H1 (cell line): ENCODE results near the gene DUSP21. TPM values are rescaled to one million over a fixed set of nuclear protein-coding genes. Genes with fewer than 3 reads are reported as not detected.

Source experiments
- CTCF ChIA-PET: fragments of 300-600 bp; sonication (Branson Sonifier 250); formaldehyde crosslinking; loops from one replicate; lab custom pipeline; 2021; ENCODE audit not compliant: partially characterized antibody; lab: Charles Lee
- POLR2A ChIA-PET: fragments of 300-600 bp; sonication (Branson Sonifier 250); formaldehyde crosslinking; loops from one replicate; lab custom pipeline; 2021; ENCODE audit warnings: inconsistent platforms; ENCODE audit not compliant: partially characterized antibody; lab: Charles Lee
- DNase-seq, 2 experiments: peaks; one replicate each; pipeline versions ENCODE4 v3.0.0 to v3.0.0-alpha.2; 2010 to 2022; ENCODE audit warnings: low spot score in 2 of 2, low read depth in 1 of 2, mixed read lengths in 1 of 2
- FAIRE-seq: peaks from 2 replicates; lab custom pipeline; 2011; peaks lifted over from hg19 to GRCh38; lab: Jason Lieb, UNC
- H2AFZ ChIP-seq: 2 replicates; pipeline ENCODE4 v1.8.1; 2012; ENCODE audit warnings: low read length, inconsistent platforms
- H2AK5ac ChIP-seq: 2 replicates; pipeline ENCODE4 v1.6.1; 2013; ENCODE audit warnings: low read depth, low read length
- H2BK120ac ChIP-seq: replicated peaks from 2 replicates; pipeline ENCODE3; 2013; ENCODE audit warnings: low read depth, low read length, inconsistent platforms
- H2BK12ac ChIP-seq: 2 replicates; pipeline ENCODE4 v1.6.1; 2013; ENCODE audit warnings: low read depth, low read length
- H2BK15ac ChIP-seq: 2 replicates; pipeline ENCODE4 v1.6.1; 2013; ENCODE audit warnings: low read length
- H2BK20ac ChIP-seq: 2 replicates; pipeline ENCODE4 v1.6.1; 2013; ENCODE audit warnings: low read length
- H2BK5ac ChIP-seq: 2 replicates; pipeline ENCODE4 v1.6.1; 2013; ENCODE audit warnings: low read depth, low read length
- H3K14ac ChIP-seq: 2 replicates; pipeline ENCODE4 v1.6.1; 2013; ENCODE audit warnings: inconsistent platforms; ENCODE audit not compliant: insufficient read length
- H3K18ac ChIP-seq: 2 replicates; pipeline ENCODE4 v1.6.1; 2013; ENCODE audit warnings: low read length; ENCODE audit errors: extremely low read depth
- H3K23ac ChIP-seq: 2 replicates; pipeline ENCODE4 v1.6.1; 2013; ENCODE audit warnings: inconsistent platforms; ENCODE audit not compliant: insufficient read length
- H3K23me2 ChIP-seq: 2 replicates; pipeline ENCODE4 v1.6.1; 2013; ENCODE audit warnings: low read depth, low read length
- H3K27ac ChIP-seq: 2 replicates; pipeline ENCODE4 v1.6.1; 2011; ENCODE audit warnings: low read depth, low read length, inconsistent platforms
- H3K27me3 ChIP-seq, 4 experiments: replicated peaks in 1 of 4; 1 replicate in 1 of 4; 2 replicates in 3 of 4; pipeline versions ENCODE4 v1.6.1 to v1.8.1; 2011 to 2013; ENCODE audit warnings: low read length in 3 of 4, mild to moderate bottlenecking in 3 of 4, inconsistent platforms in 2 of 4, mixed read lengths in 2 of 4, moderate library complexity in 1 of 4; ENCODE audit not compliant: control insufficient read depth in 3 of 4, insufficient read depth in 3 of 4; ENCODE audit errors: extremely low read depth in 1 of 4
- H3K36me3 ChIP-seq, 4 experiments: 2 replicates each; pipeline versions ENCODE4 v1.6.1 to v1.8.1; 2011 to 2013; ENCODE audit warnings: mild to moderate bottlenecking in 4 of 4, low read length in 3 of 4, moderate library complexity in 2 of 4, control low read depth in 1 of 4, inconsistent platforms in 1 of 4; ENCODE audit not compliant: insufficient read depth in 4 of 4, control insufficient read depth in 2 of 4
- H3K4ac ChIP-seq: replicated peaks from 2 replicates; pipeline ENCODE3; 2013; ENCODE audit warnings: low read length, low read depth, mixed read lengths, inconsistent platforms; ENCODE audit not compliant: insufficient read length
- H3K4me1 ChIP-seq, 4 experiments: replicated peaks in 1 of 4; 1 replicate in 1 of 4; 2 replicates in 3 of 4; pipeline versions ENCODE4 v1.6.1 to v1.8.1; 2011 to 2013; ENCODE audit warnings: low read length in 3 of 4, inconsistent platforms in 2 of 4, mixed read lengths in 1 of 4; ENCODE audit not compliant: insufficient read depth in 4 of 4, control insufficient read depth in 3 of 4
- H3K4me2 ChIP-seq, 2 experiments: 2 replicates each; pipeline versions ENCODE4 v1.6.1 to v1.8.1; 2011 to 2013; ENCODE audit warnings: low read depth in 2 of 2, low read length in 2 of 2, control low read depth in 1 of 2, inconsistent platforms in 1 of 2, mild to moderate bottlenecking in 1 of 2; ENCODE audit not compliant: insufficient read depth in 1 of 2
- H3K4me3 ChIP-seq, 4 experiments: fragments of 200-600, 300-600 bp in 1 of 4; sonication (generic), shearing (Covaris generic), sonication (Bioruptor Twin) in 1 of 4; 2 replicates each; pipeline versions ENCODE4 v1.5.1 to v1.8.1; 2011 to 2016; ENCODE audit warnings: low read length in 4 of 4, low read depth in 3 of 4, control low read depth in 2 of 4, inconsistent platforms in 2 of 4, mild to moderate bottlenecking in 2 of 4, mixed read lengths in 1 of 4, moderate library complexity in 1 of 4; ENCODE audit not compliant: insufficient read depth in 2 of 4; ENCODE audit errors: extremely low read depth in 1 of 4
- H3K56ac ChIP-seq: replicated peaks from 2 replicates; pipeline ENCODE3; 2013; ENCODE audit warnings: low read depth, mild to moderate bottlenecking, mixed read lengths, low read length, inconsistent platforms; ENCODE audit not compliant: insufficient read length
- H3K79me1 ChIP-seq: 2 replicates; pipeline ENCODE4 v1.6.1; 2013; ENCODE audit warnings: low read depth, low read length, control low read depth
- H3K79me2 ChIP-seq, 2 experiments: 2 replicates each; pipeline versions ENCODE4 v1.6.1 to v1.8.1; 2012 to 2013; ENCODE audit warnings: low read length in 2 of 2, mild to moderate bottlenecking in 2 of 2, inconsistent platforms in 1 of 2; ENCODE audit not compliant: insufficient read depth in 2 of 2, control insufficient read depth in 1 of 2
- H3K9ac ChIP-seq, 4 experiments: replicated peaks in 1 of 4; 1 replicate in 1 of 4; 2 replicates in 3 of 4; pipeline versions ENCODE4 v1.6.1 to v1.8.1; 2011 to 2013; ENCODE audit warnings: low read depth in 3 of 4, low read length in 3 of 4, control low read depth in 2 of 4, mild to moderate bottlenecking in 2 of 4, moderate library complexity in 2 of 4, inconsistent platforms in 1 of 4; ENCODE audit errors: extremely low read depth in 1 of 4
- H3K9me3 ChIP-seq, 2 experiments: 2 replicates each; pipeline versions ENCODE4 v1.6.1 to v1.8.1; 2012 to 2013; ENCODE audit warnings: mild to moderate bottlenecking in 2 of 2, moderate library complexity in 2 of 2, control low read depth in 1 of 2, inconsistent platforms in 1 of 2, low read depth in 1 of 2, low read length in 1 of 2, mixed read lengths in 1 of 2; ENCODE audit not compliant: insufficient read depth in 2 of 2
- H4K20me1 ChIP-seq, 2 experiments: replicated peaks in 1 of 2; 2 replicates each; pipeline versions ENCODE3 to v1.8.1; 2011 to 2013; ENCODE audit warnings: inconsistent platforms in 2 of 2, low read length in 2 of 2, mild to moderate bottlenecking in 1 of 2; ENCODE audit not compliant: insufficient read depth in 2 of 2, control insufficient read depth in 1 of 2
- H4K5ac ChIP-seq: 2 replicates; pipeline ENCODE4 v1.6.1; 2013; ENCODE audit warnings: low read length, low read depth, mixed read lengths, inconsistent platforms; ENCODE audit not compliant: insufficient read length
- H4K8ac ChIP-seq: 2 replicates; pipeline ENCODE4 v1.8.0; 2013; ENCODE audit warnings: mild to moderate bottlenecking, moderate library complexity, low read length, inconsistent platforms; ENCODE audit not compliant: insufficient read depth; ENCODE audit errors: extremely low read depth
- H4K91ac ChIP-seq: replicated peaks from 2 replicates; pipeline ENCODE3; 2013; ENCODE audit warnings: low read length, mixed read lengths, inconsistent platforms; ENCODE audit not compliant: insufficient read length
- BCL11A ChIP-seq, 2 experiments: IDR thresholded peaks; one replicate each; pipeline ENCODE4 v1.6.1; 2011; ENCODE audit warnings: low read depth in 2 of 2, low read length in 2 of 2, mild to moderate bottlenecking in 2 of 2
- CBX5 ChIP-seq: fragments of 300-800, 300-1000 bp; sonication (generic); IDR thresholded peaks from 2 replicates; pipeline ENCODE4 v1.7.1; 2016; ENCODE audit warnings: antibody characterized with exemption, low read length, low read depth
- CBX8 ChIP-seq: fragments of 300-800, 300-1000 bp; sonication (generic); IDR thresholded peaks from 2 replicates; pipeline ENCODE4 v1.7.1; 2016; ENCODE audit warnings: low read depth, low read length, borderline replicate concordance
- E2F6 ChIP-seq: IDR thresholded peaks from 2 replicates; pipeline ENCODE4 v1.6.1; 2012; ENCODE audit warnings: inconsistent platforms
- EGR1 ChIP-seq: IDR thresholded peaks from 2 replicates; pipeline ENCODE4 v1.6.1; 2011; ENCODE audit warnings: low read depth, low read length, borderline replicate concordance
- EZH2 ChIP-seq: fragments of 200-600 bp; sonication (generic); IDR thresholded peaks from 2 replicates; pipeline ENCODE4 v1.7.1; 2012; ENCODE audit warnings: low read depth, mild to moderate bottlenecking, moderate library complexity, low read length, inconsistent platforms; ENCODE audit not compliant: severe bottlenecking
- HDAC6 ChIP-seq: IDR thresholded peaks from one replicate; pipeline ENCODE4 v1.7.1; 2012; ENCODE audit warnings: low read depth, mild to moderate bottlenecking, inconsistent platforms, low read length, moderate library complexity
- KDM1A ChIP-seq: fragments of 200-600, 300-600 bp; sonication (generic); IDR thresholded peaks from 2 replicates; pipeline ENCODE4 v1.7.1; 2016; ENCODE audit warnings: mild to moderate bottlenecking, low read length, borderline replicate concordance
- NRF1 ChIP-seq: IDR thresholded peaks from 2 replicates; pipeline ENCODE4 v1.6.1; 2011; ENCODE audit warnings: mild to moderate bottlenecking, low read depth, low read length, improper control_type of control experiment
- RBBP5 ChIP-seq: IDR thresholded peaks from 2 replicates; pipeline ENCODE4 v1.7.1; 2012; ENCODE audit warnings: low read depth, mild to moderate bottlenecking, inconsistent platforms, low read length, moderate library complexity, borderline replicate concordance
- SIN3A ChIP-seq, 2 experiments: IDR thresholded peaks in 1 of 2; conservative IDR thresholded peaks in 1 of 2; 2 replicates each; pipeline ENCODE4 v1.6.1; 2011 to 2012; ENCODE audit warnings: low read length in 2 of 2, improper control_type of control experiment in 1 of 2, low read depth in 1 of 2, mild to moderate bottlenecking in 1 of 2
- TAF1 ChIP-seq: IDR thresholded peaks from 2 replicates; pipeline ENCODE4 v1.6.1; 2011; ENCODE audit warnings: mild to moderate bottlenecking, low read depth, low read length
- TEAD4 ChIP-seq: IDR thresholded peaks from 2 replicates; pipeline ENCODE4 v1.6.1; 2012; ENCODE audit warnings: low read depth, low read length, inconsistent platforms, mixed read lengths
- WGBS, 2 experiments: shearing (Covaris generic) in 1 of 2; methylation state at CpG; one replicate each; pipeline versions ENCODE4 v1.1.6 to v1.1.7; 2013 to 2015; ENCODE audit warnings: low lambda C conversion rate in 2 of 2, mixed read lengths in 2 of 2, inconsistent platforms in 1 of 2, low coverage in 1 of 2, missing lambda C conversion rate in 1 of 2; ENCODE audit not compliant: insufficient replicate concordance in 2 of 2, insufficient coverage in 1 of 2, insufficient read length in 1 of 2; ENCODE audit errors: extremely low coverage in 1 of 2, missing lambda C conversion rate in 1 of 2; 5-methylcytosine and 5-hydroxymethylcytosine counted together
- polyA plus RNA-seq, 7 experiments: library from polyadenylated mRNA; depleted of rRNA in 3 of 7; stranded (reverse) in 5 of 7; unstranded in 2 of 7; fragments of >200 nt in 5 of 7; fragments of 200-250 nt in 2 of 7; gene quantifications; 1 replicate in 5 of 7; 2 replicates in 1 of 7; 4 replicates in 1 of 7; pipeline versions ENCODE4 v1.2.1 to v1.2.3, GENCODE V29; 2011 to 2013; ENCODE audit warnings: missing spikeins in 2 of 7, mixed read lengths in 2 of 7
- total RNA-seq: library from RNA; stranded (reverse); fragmentation: NEBNext Ultra II Directional; extraction: Animal tissue kit (Norgen Biotek cat#: 25700); gene quantifications from 2 replicates; pipeline ENCODE4 v1.2.1, GENCODE V29; 2021

The DUSP21 gene
- total and polyA plus RNA-seq, 2 of the 8 experiments (the other 6 are each of a cell fraction or from before 2014, with no cell fraction given): not detected

GRCh38 chrX:44844204-44844603 is 383 bp downstream of the DUSP21 start:
- Histone ChIP-seq H2BK15ac (no peak overlapping the region), H2AK5ac (no peak overlapping the region), H3K4ac (no peak overlapping the region), H3K4me3 (no peak overlapping the region), H4K5ac (no peak overlapping the region), H3K18ac (no peak overlapping the region), H3K14ac (no peak overlapping the region), H3K27me3 (no peaks in the 10 kb centered on the region), H3K56ac (no peak overlapping the region), H3K23ac (no peak overlapping the region), H3K27ac (no peak overlapping the region), H3K4me2 (no peak overlapping the region), H3K79me2 (no peaks in the 10 kb centered on the region), H2BK120ac (no peak overlapping the region), H2AFZ (no peak overlapping the region), H4K8ac (no peak overlapping the region), H2BK12ac (no peak overlapping the region), H2BK20ac (no peak overlapping the region), H3K9ac (no peak overlapping the region), H4K91ac (no peak overlapping the region), H3K4me1 (no peaks in the 10 kb centered on the region), H2BK5ac (no peak overlapping the region), H3K23me2 (no peaks in the 10 kb centered on the region), H4K20me1 (no peaks in the 10 kb centered on the region), H3K79me1 (no peaks in the 10 kb centered on the region), H3K9me3 (no peaks in the 10 kb centered on the region), H3K36me3 (no peaks in the 10 kb centered on the region)
- DNase-seq (no peak), FAIRE-seq (no peak)
- ChIA-PET POLR2A (no interaction called here), CTCF (no interaction called here)
- TF ChIP-seq EGR1: no peak
- no peak for TF ChIP-seq EZH2
- no peak for TF ChIP-seq HDAC6
- no peak for TF ChIP-seq CBX5
- TF ChIP-seq E2F6: no peak
- TF ChIP-seq BCL11A (IDR thresholded peaks at IDR 0.05; ENCODE audit: low read depth in 2 of 2, low read length in 2 of 2): no peak
- no peak for TF ChIP-seq SIN3A (conservative IDR thresholded peaks at IDR 0.05 in 1 of 2, IDR thresholded peaks at IDR 0.05 in 1 of 2; ENCODE audit: low read depth in 1 of 2, low read length in 2 of 2)
- TF ChIP-seq TEAD4: no peak
- no peak for TF ChIP-seq NRF1
- TF ChIP-seq CBX8: no peak
- no peak for TF ChIP-seq KDM1A
- TF ChIP-seq RBBP5: no peak
- TF ChIP-seq TAF1: no peak
- WGBS, 2 experiments: 96% methylated on average over 22 of the region's 26 CpGs; no CpG with 5 or more reads in 1 of the 2 experiments
